ENCODE measurements around the gene OSBPL8. TPM values are rescaled to one million over a fixed set of nuclear protein-coding genes. Genes with fewer than 3 reads are reported as not detected.
"Not testable (repeated sequence)": the region's sequence is repeated elsewhere in the genome, so short reads cannot be mapped to it uniquely, and the experiment has no call there.

OSBPL8 gene
- total RNA-seq, 1 donor from 2014 or later, result 33.1 TPM

GRCh38 chr12:76536546-76536945 lies 23.0 kb downstream of the OSBPL8 start:
- intact Hi-C loops (cut with DNase I), result no loop called here
- no peak for ATAC-seq
- DNase-seq (ENCODE audit: missing footprints), result no peak

DNA sequence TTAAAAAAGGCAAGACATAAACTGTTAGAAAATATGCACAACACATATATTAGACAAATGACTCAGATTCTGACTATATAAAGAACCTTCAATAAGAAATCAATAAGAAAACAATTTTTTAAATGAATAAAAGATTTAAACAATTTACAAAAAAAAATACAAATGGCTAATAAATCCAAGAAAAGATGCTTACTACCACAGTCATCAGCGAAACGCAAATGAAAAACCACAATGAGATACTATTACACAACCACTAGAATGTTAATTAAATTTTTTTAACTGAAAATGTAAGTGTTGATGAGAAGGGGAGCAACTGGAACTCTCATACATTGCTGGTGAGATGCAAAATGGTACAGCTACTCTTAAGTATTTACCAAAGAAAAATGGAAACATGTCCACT lies 24.4 kb downstream of the OSBPL8 start:
- no peak for ATAC-seq
- intact Hi-C loops (cut with DNase I), result no loop called here

GRCh38 chr12:76533331-76533730 lies 26.2 kb downstream of the OSBPL8 start:
- DNase-seq (ENCODE audit: missing footprints) (no peak), ATAC-seq (peak; percentile 54)
- intact Hi-C loops (cut with DNase I), result no loop called here

More for the DNA sequence above, 24.4 kb downstream of the OSBPL8 start:
- no peak for DNase-seq (ENCODE audit: missing footprints)

DNA sequence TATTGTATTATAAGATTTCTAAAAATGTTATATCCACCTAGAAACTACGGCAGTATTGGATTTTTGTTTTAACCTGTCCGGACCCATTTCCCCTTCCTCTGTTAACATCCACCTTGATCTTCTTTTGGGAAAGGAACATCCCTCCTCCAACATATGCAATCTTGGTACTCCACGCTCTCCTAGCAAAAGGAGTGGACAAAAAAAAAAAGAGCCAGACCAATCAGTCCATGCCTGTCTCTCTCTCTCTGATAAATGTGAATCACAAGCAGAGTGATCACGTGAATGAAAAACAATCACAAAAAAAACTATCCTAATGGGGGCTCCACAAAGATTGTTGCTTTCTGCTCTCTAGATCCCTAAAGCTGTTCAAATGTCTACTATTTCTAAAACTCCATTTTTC lies 27.1 kb downstream of the OSBPL8 start:
- intact Hi-C loops (cut with DNase I), result no loop called here
- DNase-seq (ENCODE audit: missing footprints) (no peak), ATAC-seq (no peak)

GRCh38 chr12:76531056-76531455 lies 28.5 kb downstream of the OSBPL8 start:
- intact Hi-C loops (cut with DNase I), result no loop called here
- ATAC-seq (no peak), DNase-seq (ENCODE audit: missing footprints) (no peak)

- DNase-seq (ENCODE audit: missing footprints) (no peak), ATAC-seq (no peak)
- intact Hi-C loops (cut with DNase I), result no loop called here
Measured at GRCh38 chr12:76530516-76530915, 29.1 kb downstream of the OSBPL8 start.

GRCh38 chr12:76529226-76529918 lies 30.2 kb downstream of the OSBPL8 start:
- intact Hi-C loops (cut with DNase I), result no loop called here
- no peak for DNase-seq (ENCODE audit: missing footprints)
- ATAC-seq, result no peak

DNA sequence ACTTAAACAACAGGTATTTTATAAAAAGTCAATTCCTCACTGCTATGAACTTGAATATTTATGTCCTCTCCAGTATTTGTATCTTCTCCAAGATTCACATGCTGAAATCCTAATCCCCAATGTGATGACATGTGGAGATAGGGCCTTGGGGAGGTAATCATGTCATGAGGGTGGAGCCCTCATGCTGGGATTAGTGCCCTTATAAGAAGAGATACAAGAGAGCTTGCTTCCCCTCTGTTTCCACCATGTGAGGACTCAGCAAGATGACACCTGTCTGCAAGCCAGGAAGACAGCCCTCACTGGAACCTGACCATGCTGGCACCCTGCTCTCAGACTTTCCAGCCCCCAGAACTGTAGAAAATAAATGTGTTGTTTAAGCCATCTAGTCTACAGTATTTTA lies 36.2 kb downstream of the OSBPL8 start:
- intact Hi-C loops (cut with DNase I), result no loop called here
- DNase-seq (ENCODE audit: missing footprints), result no peak
- no peak for ATAC-seq

GRCh38 chr12:76520348-76520747 lies 39.2 kb downstream of the OSBPL8 start:
- no peak for DNase-seq (ENCODE audit: missing footprints)
- no peak for ATAC-seq
- intact Hi-C loops (cut with DNase I), result no loop called here

DNA sequence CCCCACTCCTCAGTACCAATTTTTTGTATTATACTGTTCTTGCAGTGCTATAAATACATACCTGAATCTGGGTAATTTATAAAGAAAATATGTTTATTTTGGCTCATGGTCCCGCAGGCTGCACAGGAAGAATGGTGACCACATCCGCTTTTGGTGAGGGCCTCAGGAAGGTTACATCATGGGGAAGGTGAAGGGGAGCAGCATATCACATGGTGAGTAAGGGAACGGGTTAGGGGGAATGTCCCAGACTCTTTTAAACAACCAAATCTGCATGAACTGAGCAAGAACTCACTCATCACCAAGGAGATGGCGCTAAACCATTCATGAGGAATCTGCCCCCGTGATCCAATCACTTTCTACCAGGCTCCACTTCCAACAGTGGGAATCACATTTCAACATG lies 40.0 kb downstream of the OSBPL8 start:
- intact Hi-C loops (cut with DNase I), result no loop called here
- ATAC-seq, result no peak
- DNase-seq (ENCODE audit: missing footprints), result no peak

DNA sequence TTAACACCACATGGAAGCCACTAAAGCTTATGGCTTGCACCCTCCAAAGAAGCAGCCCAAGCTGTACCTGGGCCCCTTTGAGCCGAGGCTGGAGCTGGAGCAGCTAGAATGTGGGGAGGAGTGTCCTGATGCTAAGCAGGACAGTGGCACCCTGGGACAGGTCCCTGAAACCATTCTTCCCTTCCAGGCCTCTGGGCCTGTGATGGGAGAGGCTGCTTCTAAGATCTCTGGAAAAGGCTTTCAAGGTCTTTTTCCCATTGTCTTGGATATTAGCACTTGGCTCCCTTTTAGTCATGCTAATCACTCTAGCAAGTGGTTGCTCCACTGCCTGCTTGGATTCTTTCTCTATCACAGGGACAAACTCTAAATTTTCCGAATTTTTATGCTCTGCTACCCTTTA lies 40.9 kb downstream of the OSBPL8 start:
- intact Hi-C loops (cut with DNase I), result no loop called here
- ATAC-seq, result no peak
- DNase-seq (ENCODE audit: missing footprints), result no peak

DNA sequence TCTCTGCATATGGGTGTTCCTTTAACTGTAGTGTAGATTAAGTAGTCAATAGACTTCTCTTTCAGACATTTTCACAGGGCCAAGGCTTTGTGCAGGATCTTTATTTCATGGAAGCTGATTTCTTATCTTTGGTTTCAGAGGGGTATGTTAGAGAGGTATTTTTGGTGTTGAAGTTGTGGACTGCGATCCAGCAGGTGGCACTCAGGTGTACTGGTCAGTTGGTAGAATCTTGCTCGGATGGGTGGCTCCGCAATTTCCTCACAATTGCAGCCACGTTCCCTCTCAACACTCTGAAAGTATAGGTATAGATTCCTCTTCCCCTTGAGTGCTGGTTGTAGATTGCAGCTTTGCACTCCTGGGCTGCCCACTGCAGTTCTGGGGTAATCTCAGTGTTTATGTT lies 44.3 kb downstream of the OSBPL8 start:
- ATAC-seq (no peak), DNase-seq (ENCODE audit: missing footprints) (no peak)
- intact Hi-C loops (cut with DNase I), result no loop called here

DNA sequence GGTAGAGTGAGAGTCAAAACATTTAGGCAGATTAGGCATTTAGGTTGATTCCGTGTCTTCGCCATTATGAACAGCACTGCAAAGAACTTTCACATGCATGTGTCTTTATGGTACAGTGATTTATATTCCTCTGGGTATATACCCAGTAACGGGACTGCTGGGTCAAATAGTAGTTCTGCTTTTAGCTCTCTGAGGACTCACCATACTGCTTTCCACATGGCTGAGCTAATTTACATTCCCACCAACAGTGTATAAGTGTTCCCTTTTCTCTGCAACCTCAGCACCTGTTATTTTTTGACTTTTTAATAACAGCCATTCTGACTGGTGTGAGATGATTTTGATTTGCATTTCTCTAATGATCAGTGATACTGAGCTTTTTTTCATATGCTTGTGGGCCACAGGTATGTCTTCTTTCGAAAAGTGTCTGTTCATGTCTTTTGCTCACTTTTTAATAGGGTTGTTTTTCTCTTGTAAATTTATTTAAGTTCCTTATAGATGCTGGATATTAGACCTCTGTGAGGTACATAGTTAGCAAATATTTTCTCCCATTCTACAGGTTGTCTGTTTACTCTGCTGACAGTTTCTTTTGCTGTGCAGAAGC lies 48.4 kb downstream of the OSBPL8 start:
- DNase-seq (ENCODE audit: missing footprints); intact Hi-C loops (cut with DNase I); ATAC-seq: not testable (repeated sequence)

DNA sequence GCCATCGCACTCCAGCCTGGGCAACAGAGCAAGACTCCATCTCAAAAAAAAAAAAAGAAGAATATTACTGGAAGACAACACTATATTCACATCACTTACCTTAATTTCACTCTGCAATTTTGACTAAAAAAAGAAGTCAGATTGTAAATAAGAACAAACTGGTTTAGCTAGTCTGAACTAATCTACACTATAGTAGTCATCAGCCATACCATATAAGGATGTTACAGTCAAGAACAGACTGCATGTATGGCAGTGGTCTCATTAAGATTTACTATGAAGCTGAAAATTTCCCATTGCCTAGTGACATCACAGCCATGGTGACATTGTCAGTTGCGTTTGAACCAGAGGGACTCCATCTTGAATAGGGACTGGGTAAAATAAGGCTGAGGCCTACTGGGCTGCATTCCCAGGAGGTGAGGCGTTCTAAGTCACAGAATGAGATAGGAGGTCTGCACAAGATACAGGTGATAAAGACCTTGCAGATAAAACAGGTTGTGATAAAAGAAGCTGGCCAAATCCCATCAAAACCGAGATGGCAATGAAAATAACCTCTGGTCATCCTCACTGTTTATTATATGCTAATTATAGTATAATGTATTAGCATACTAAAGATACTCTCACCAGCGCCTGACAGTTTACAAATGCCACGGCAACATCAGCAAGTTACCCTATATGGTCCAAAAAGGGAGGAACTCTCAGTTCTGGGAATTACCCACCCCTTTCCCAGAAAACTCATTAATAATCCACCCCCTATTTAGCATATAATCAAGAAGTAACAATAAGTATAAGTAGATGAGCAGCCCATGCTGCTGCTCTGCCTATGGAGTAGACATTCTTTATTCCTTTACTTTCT lies 51.2 kb downstream of the OSBPL8 start:
- intact Hi-C loops (cut with DNase I), result no loop called here
- ATAC-seq (no peak), DNase-seq (ENCODE audit: missing footprints) (no peak)

DNA sequence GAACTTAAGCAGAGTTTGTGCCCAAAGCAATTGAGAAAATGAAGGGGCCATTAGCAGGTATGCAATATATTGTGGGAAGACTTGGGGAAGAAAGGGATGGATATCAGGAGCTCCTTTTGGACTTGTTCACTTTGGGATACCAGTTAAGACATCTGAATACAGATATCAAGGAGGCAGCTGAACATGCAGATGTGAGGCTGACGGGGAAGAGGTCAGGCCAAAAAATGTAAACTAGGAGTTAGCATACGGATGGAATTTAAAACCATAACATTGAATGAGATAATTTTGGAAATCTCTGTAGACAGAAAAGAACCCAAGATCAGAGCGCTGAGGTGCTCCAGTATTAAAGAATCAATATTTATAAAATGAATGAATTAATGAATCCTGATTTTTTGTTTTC lies 53.4 kb downstream of the OSBPL8 start:
- no peak for DNase-seq (ENCODE audit: missing footprints)
- ATAC-seq, result no peak
- intact Hi-C loops (cut with DNase I), result no loop called here

GRCh38 chr12:76505050-76505449 lies 54.5 kb downstream of the OSBPL8 start:
- intact Hi-C loops (cut with DNase I), result no loop called here
- no peak for DNase-seq (ENCODE audit: missing footprints)
- ATAC-seq, result no peak

DNA sequence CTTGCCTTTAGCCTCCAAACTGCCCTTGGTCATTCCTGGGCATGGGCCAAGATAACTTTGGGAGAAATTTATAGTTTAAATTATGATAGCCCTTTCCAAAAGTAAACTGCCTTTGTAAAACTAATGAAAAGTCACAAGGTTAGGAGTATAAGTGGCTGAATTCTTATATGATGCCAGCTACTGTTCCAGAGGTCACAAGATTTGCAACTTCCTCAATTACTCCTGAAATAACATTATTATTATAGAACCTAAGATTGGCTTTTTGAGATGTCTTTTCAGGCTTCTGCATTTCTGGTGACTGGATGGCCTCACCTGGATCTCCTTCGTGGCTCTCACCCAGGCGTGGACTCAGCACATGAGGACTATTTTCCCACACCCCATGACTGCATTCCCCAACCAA lies 55.0 kb downstream of the OSBPL8 start:
- intact Hi-C loops (cut with DNase I), result no loop called here
- no peak for ATAC-seq
- no peak for DNase-seq (ENCODE audit: missing footprints)

DNA sequence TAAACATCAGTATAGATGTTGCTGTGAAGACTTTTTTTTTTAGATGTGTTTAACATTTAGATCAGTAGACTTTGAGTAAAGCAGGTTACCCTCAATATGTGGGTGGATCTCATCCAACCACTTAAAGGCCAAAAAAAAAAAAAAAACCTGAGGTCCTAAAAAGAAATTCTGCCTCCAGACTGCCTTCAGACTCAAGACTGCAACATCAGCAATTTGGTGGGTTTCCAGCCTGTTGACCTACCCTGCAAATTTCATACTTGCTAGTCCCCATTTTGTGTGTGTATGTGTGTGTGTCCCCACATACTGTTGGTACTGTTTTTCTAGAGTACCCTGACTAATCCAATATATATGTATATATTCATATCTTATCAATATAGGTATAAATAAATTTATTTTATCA lies 55.6 kb downstream of the OSBPL8 start:
- no peak for DNase-seq (ENCODE audit: missing footprints)
- ATAC-seq, result no peak
- intact Hi-C loops (cut with DNase I), result no loop called here

DNA sequence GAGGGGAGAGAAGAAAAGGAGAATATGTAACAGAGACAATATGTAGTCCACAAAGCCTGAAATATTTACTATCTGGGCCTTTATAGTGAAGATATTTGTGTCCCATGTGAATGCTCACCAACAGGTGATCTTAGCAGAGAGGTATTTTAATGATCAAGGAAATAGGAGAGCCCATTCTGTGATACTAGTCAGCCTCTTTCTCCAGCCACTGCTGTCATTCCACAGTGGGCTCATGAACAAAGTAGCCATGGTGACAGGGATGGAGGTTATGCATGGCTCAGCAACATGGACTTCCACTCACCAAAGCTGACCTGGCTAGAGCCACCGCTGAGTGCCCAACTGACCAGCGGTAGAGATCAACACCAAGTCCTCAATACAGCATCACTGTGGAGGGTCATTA lies 58.2 kb downstream of the OSBPL8 start:
- DNase-seq (ENCODE audit: missing footprints) (no peak), ATAC-seq (no peak)
- intact Hi-C loops (cut with DNase I), result no loop called here

- ATAC-seq; intact Hi-C loops (cut with DNase I): not testable (repeated sequence)
Measured at GRCh38 chr12:76499136-76499535, 60.4 kb downstream of the OSBPL8 start.

More at GRCh38 chr12:76499136-76499535, 60.4 kb downstream of the OSBPL8 start:
- DNase-seq (ENCODE audit: missing footprints), result not testable (repeated sequence)
